ENCODE results near the gene LAMC2. TPM values are rescaled to one million over a fixed set of nuclear protein-coding genes. Genes with fewer than 3 reads are reported as not detected.

LAMC2 gene
- polyA plus RNA-seq, 6 donors from 2014 or later, result not detected

GRCh38 chr1:183152180-183152579 lies 33.9 kb upstream of the LAMC2 start:
- H3K9me3 Mint-ChIP-seq, result no peaks in the 10 kb centered on the region
- no peak overlapping the region for H3K27ac Mint-ChIP-seq
- H3K36me3 Mint-ChIP-seq, result no peaks in the 10 kb centered on the region
- DNase-seq (no peak), ATAC-seq (ENCODE audit: low read depth in 2 of 2) (no peak)
- H3K4me1 Mint-ChIP-seq, result peaks cover 0 to 4% (median 1%) of the 10 kb centered on the region in 3 donors
- H3K27me3 Mint-ChIP-seq, result peaks cover 0 to 25% (median 14%) of the 10 kb centered on the region in 3 donors
- H3K4me3 Mint-ChIP-seq, result no peak overlapping the region

GRCh38 chr1:183155939-183156338 lies 30.1 kb upstream of the LAMC2 start:
- Mint-ChIP-seq H3K27me3 (peaks cover 0 to 21% (median 17%) of the 10 kb centered on the region in 3 donors), H3K36me3 (no peaks in the 10 kb centered on the region), H3K4me3 (no peak overlapping the region), H3K4me1 (no peaks in the 10 kb centered on the region), H3K27ac (no peak overlapping the region), H3K9me3 (no peaks in the 10 kb centered on the region)
- ATAC-seq (ENCODE audit: low read depth in 2 of 2) (no peak), DNase-seq (no peak)

- DNase-seq (no peak), ATAC-seq (ENCODE audit: low read depth in 2 of 2) (no peak)
- Mint-ChIP-seq H3K27ac (no peak overlapping the region), H3K4me1 (no peaks in the 10 kb centered on the region), H3K27me3 (peaks cover 0 to 9% (median 0%) of the 10 kb centered on the region in 3 donors), H3K9me3 (no peaks in the 10 kb centered on the region), H3K4me3 (no peak overlapping the region), H3K36me3 (no peaks in the 10 kb centered on the region)
Observed at GRCh38 chr1:183159960-183160359, 26.1 kb upstream of the LAMC2 start.

- DNase-seq, result no peak
- Mint-ChIP-seq H3K36me3 (no peaks in the 10 kb centered on the region), H3K9me3 (no peaks in the 10 kb centered on the region), H3K27ac (no peak overlapping the region), H3K4me3 (no peak overlapping the region), H3K27me3 (peaks cover 0 to 4% (median 0%) of the 10 kb centered on the region in 3 donors), H3K4me1 (no peaks in the 10 kb centered on the region)
- no peak for ATAC-seq (ENCODE audit: low read depth in 2 of 2)
Observed at GRCh38 chr1:183161391-183161790, 24.7 kb upstream of the LAMC2 start.

GRCh38 chr1:183163316-183163715 lies 22.7 kb upstream of the LAMC2 start:
- DNase-seq (no peak), ATAC-seq (ENCODE audit: low read depth in 2 of 2) (no peak)
- H3K27ac Mint-ChIP-seq, result no peak overlapping the region
- H3K4me3 Mint-ChIP-seq, result no peak overlapping the region
- H3K9me3 Mint-ChIP-seq, result no peaks in the 10 kb centered on the region
- peaks cover 0 to 15% (median 4%) of the 10 kb centered on the region in 3 donors for H3K27me3 Mint-ChIP-seq
- no peaks in the 10 kb centered on the region for H3K36me3 Mint-ChIP-seq
- no peaks in the 10 kb centered on the region for H3K4me1 Mint-ChIP-seq

- peaks cover 0 to 16% (median 9%) of the 10 kb centered on the region in 3 donors for H3K27me3 Mint-ChIP-seq
- H3K36me3 Mint-ChIP-seq, result no peaks in the 10 kb centered on the region
- no peak overlapping the region for H3K27ac Mint-ChIP-seq
- H3K9me3 Mint-ChIP-seq, result no peaks in the 10 kb centered on the region
- ATAC-seq (ENCODE audit: low read depth in 2 of 2) (no peak), DNase-seq (no peak)
- H3K4me1 Mint-ChIP-seq, result no peaks in the 10 kb centered on the region
- no peak overlapping the region for H3K4me3 Mint-ChIP-seq
Observed at GRCh38 chr1:183164340-183164739, 21.7 kb upstream of the LAMC2 start.

- peaks cover 0 to 16% (median 9%) of the 10 kb centered on the region in 3 donors for H3K27me3 Mint-ChIP-seq
- no peaks in the 10 kb centered on the region for H3K4me1 Mint-ChIP-seq
- ATAC-seq (ENCODE audit: low read depth in 2 of 2), result no peak
- H3K4me3 Mint-ChIP-seq, result no peak overlapping the region
- no peaks in the 10 kb centered on the region for H3K36me3 Mint-ChIP-seq
- DNase-seq, result no peak
- H3K27ac Mint-ChIP-seq, result no peak overlapping the region
- H3K9me3 Mint-ChIP-seq, result no peaks in the 10 kb centered on the region
Observed at GRCh38 chr1:183164963-183165362, 21.1 kb upstream of the LAMC2 start.

GRCh38 chr1:183165456-183165855 lies 20.6 kb upstream of the LAMC2 start:
- no peak for ATAC-seq (ENCODE audit: low read depth in 2 of 2)
- H3K27ac Mint-ChIP-seq, result no peak overlapping the region
- H3K9me3 Mint-ChIP-seq, result no peaks in the 10 kb centered on the region
- H3K4me3 Mint-ChIP-seq, result no peak overlapping the region
- no peaks in the 10 kb centered on the region for H3K4me1 Mint-ChIP-seq
- peaks cover 0 to 16% (median 9%) of the 10 kb centered on the region in 3 donors for H3K27me3 Mint-ChIP-seq
- DNase-seq, result no peak
- no peaks in the 10 kb centered on the region for H3K36me3 Mint-ChIP-seq

- no peaks in the 10 kb centered on the region for H3K9me3 Mint-ChIP-seq
Observed at GRCh38 chr1:183166454-183166853, 19.6 kb upstream of the LAMC2 start.

GRCh38 chr1:183167676-183168075 lies 18.4 kb upstream of the LAMC2 start:
- Mint-ChIP-seq H3K36me3 (no peaks in the 10 kb centered on the region), H3K4me1 (no peaks in the 10 kb centered on the region), H3K9me3 (no peaks in the 10 kb centered on the region), H3K4me3 (no peak overlapping the region), H3K27ac (no peak overlapping the region), H3K27me3 (peaks cover 15 to 22% (median 18%) of the 10 kb centered on the region in 3 donors)
- ATAC-seq (ENCODE audit: low read depth in 2 of 2) (no peak), DNase-seq (no peak)

More at GRCh38 chr1:183166454-183166853, 19.6 kb upstream of the LAMC2 start:
- no peaks in the 10 kb centered on the region for H3K36me3 Mint-ChIP-seq
- no peaks in the 10 kb centered on the region for H3K4me1 Mint-ChIP-seq
- no peak overlapping the region for H3K4me3 Mint-ChIP-seq
- no peak overlapping the region for H3K27ac Mint-ChIP-seq
- H3K27me3 Mint-ChIP-seq, result peaks cover 6 to 17% (median 11%) of the 10 kb centered on the region in 3 donors
- ATAC-seq (ENCODE audit: low read depth in 2 of 2), result no peak
- DNase-seq, result no peak

- Mint-ChIP-seq H3K9me3 (no peaks in the 10 kb centered on the region), H3K27me3 (peaks cover 15 to 26% (median 18%) of the 10 kb centered on the region in 3 donors), H3K4me3 (no peak overlapping the region), H3K27ac (peak overlapping the region in 1 of 6 donors; percentile 66), H3K4me1 (no peaks in the 10 kb centered on the region), H3K36me3 (no peaks in the 10 kb centered on the region)
- DNase-seq (no peak), ATAC-seq (ENCODE audit: low read depth in 2 of 2) (no peak)
Observed at GRCh38 chr1:183168308-183168707, 17.8 kb upstream of the LAMC2 start.

GRCh38 chr1:183173828-183174227 lies 12.2 kb upstream of the LAMC2 start:
- DNase-seq, result no peak
- Mint-ChIP-seq H3K4me1 (no peaks in the 10 kb centered on the region), H3K4me3 (no peak overlapping the region), H3K27ac (no peak overlapping the region), H3K36me3 (peaks cover 4 to 7% of the 10 kb centered on the region in 2 donors), H3K27me3 (peaks cover 17 to 31% (median 30%) of the 10 kb centered on the region in 3 donors), H3K9me3 (peaks cover 0 to 5% (median 0%) of the 10 kb centered on the region in 7 donors)
- no peak for ATAC-seq (ENCODE audit: low read depth in 2 of 2)

- no peak overlapping the region for H3K4me3 Mint-ChIP-seq
- ATAC-seq (ENCODE audit: low read depth in 2 of 2) (no peak), DNase-seq (no peak)
- peaks cover 0 to 5% (median 0%) of the 10 kb centered on the region in 7 donors for H3K9me3 Mint-ChIP-seq
- no peak overlapping the region for H3K27ac Mint-ChIP-seq
- peaks cover 4 to 7% of the 10 kb centered on the region in 2 donors for H3K36me3 Mint-ChIP-seq
- peaks cover 17 to 31% (median 30%) of the 10 kb centered on the region in 3 donors for H3K27me3 Mint-ChIP-seq
- H3K4me1 Mint-ChIP-seq, result peaks cover 2 to 12% (median 3%) of the 10 kb centered on the region in 3 donors
Observed at GRCh38 chr1:183175631-183176030, 10.4 kb upstream of the LAMC2 start.

GRCh38 chr1:183178545-183178944 lies 7.5 kb upstream of the LAMC2 start:
- ATAC-seq (ENCODE audit: low read depth in 2 of 2) (no peak), DNase-seq (no peak)
- peaks cover 8 to 17% (median 16%) of the 10 kb centered on the region in 3 donors for H3K27me3 Mint-ChIP-seq
- H3K4me3 Mint-ChIP-seq, result no peak overlapping the region
- peaks cover 0 to 5% (median 0%) of the 10 kb centered on the region in 7 donors for H3K9me3 Mint-ChIP-seq
- H3K27ac Mint-ChIP-seq, result peak overlapping the region in 2 of 6 donors; percentile 33 to 39
- peaks cover 6 to 17% (median 9%) of the 10 kb centered on the region in 3 donors for H3K4me1 Mint-ChIP-seq
- peaks cover 4 to 7% of the 10 kb centered on the region in 2 donors for H3K36me3 Mint-ChIP-seq

Measured in naive B cell (primary cell).